GM03348 (cell line): Measurements from ENCODE around the gene ZNF491.
"Not testable (repeated sequence)": the region's sequence is repeated elsewhere in the genome, so short reads cannot be mapped to it uniquely, and the experiment has no call there.

Experiments
- DNase-seq: peaks from one replicate; pipeline ENCODE4 v3.0.0; 2012; ENCODE audit warnings: low spot score

Gene ZNF491

DNA sequence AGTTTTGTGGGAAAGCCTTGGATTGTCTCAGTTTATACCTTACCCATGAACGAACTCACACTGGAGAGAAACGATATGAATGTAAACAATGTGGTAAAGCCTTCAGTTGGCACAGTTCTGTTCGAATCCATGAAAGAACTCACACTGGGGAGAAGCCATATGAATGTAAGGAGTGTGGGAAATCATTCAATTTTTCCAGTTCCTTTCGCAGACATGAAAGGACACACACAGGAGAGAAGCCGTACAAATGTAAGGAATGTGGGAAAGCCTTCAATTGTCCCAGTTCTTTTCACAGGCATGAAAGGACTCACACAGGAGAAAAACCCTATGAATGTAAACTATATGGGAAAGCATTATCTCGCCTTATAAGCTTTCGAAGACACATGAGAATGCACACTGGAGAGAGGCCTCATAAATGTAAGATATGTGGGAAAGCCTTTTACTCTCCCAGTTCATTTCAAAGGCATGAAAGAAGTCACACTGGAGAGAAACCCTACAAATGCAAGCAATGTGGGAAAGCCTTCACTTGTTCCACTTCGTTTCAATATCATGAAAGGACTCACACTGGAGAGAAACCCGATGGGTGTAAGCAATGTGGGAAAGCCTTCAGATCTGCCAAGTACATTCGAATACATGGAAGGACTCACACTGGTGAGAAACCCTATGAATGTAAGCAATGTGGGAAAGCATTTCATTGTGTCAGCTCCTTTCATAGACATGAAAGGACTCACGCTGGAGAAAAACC is 8.2 kb downstream of the ZNF491 start:
- DNase-seq = no peak

DNA sequence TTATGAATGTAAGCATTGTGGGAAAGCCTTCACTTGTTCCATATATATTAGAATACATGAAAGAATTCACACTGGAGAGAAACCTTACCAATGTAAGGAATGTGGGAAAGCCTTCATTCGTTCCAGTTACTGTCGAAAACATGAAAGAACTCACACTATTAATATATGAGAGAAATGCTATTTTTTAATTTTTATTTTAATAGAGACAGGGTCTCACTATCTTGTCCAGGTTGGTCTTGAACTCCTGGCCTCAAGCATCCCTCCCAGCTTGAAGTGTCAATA is 8.7 kb downstream of the ZNF491 start:
- no peak for DNase-seq

DNA sequence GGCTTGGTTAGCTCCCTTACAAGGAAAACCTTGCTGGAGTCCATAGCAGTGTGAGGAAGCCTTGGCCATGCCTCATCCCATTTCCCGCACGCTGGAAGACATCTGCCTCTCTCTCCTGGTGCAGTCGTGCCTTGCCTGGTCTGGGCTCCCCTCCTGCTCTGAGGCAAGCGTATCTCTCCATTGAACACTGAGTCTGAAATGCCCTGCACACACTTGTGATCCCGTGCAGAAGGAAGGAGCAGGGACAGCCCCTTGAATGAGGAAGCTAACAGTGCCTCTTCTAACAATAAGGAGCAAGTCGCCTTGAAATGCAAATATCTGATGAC is 15.3 kb downstream of the ZNF491 start:
- DNase-seq = peak; percentile 43

DNA sequence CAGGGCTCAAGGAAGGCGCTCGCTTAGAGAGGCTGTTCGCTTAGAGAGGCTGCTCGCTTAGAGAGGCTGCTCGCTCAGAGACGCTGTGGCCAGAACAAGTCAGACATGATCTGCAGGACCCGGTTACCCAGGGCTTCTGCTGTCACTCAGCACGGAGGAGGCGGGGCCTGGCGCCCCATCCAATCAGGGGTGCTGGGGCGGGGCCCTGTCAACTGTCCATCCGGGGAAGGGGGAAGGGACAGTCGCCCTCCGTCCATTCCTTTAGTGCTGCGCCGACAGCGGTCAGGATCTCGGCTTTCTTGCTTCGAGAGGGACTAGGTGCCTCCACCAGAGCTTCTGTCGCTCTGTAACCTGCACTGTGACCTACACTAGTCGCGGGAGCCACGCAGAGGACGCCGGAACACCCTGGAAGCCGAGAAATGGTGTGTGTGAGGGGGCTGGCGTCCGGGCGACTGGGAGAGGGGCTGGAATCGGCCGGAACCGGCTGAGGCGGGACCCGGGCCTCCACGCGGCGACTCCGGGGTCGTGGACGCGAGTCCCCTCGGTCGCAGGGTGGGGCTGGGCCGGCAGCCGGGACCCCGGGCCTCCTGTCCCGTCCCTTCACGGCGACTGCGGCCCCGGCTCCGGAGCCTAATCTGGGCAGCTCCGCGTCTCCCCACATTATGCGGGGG is 15.8 kb downstream of the ZNF491 start, which contains the start of gene ZNF440:
ZNF440 (plus strand) TSS at position 245 of the 671 bp plus-strand sequence; CDS start at position 420, 175 bp downstream.
- DNase-seq = peak; percentile 99

DNA sequence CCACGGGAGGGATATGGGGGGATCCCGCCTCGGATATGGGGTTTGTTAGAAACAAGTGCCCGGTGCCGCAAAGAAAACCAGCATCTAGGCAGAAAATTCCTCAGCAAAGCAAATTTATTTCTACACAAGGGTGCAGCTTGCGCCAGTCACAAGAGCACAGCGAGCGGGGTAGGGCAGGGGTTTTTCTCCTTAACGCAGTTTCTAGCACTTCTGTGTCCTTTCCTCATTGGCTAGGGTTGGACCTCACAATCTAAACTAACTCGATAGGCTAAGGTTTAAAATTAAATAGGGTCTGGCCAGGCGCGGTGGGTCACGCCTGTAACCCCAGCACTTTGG is 16.3 kb downstream of the ZNF491 start:
- DNase-seq = no peak

DNA sequence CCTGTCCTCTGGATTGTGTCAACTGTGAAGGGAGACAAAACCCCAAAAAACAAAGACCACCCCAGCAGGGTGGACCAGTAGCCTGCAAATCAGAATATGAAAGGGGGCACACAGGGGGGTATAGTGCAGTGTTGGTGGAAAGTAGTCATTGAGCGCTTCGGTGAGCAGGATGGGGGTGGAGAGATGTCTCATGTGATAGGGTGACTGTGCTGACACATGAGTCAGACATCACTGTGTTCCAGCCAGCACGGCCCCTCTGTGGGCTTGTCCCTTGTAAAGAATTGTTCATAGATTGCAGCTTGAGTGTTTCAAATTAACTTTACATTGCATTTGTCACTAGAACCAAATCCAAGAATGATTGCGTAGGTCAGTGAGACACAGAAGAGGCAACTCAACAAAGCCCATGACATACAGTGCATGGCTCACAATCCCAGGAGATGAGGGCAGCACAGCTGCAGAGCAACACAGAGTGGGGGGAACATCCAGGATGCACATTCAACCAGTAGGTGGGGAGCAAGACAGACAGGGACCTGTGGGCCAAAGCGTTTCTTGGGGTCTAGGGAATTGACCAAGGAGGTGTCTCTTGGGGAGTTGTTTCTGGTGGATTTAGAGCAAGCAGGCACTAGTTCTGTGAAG is 23.3 kb downstream of the ZNF491 start:
- DNase-seq = peak; percentile 4

DNA sequence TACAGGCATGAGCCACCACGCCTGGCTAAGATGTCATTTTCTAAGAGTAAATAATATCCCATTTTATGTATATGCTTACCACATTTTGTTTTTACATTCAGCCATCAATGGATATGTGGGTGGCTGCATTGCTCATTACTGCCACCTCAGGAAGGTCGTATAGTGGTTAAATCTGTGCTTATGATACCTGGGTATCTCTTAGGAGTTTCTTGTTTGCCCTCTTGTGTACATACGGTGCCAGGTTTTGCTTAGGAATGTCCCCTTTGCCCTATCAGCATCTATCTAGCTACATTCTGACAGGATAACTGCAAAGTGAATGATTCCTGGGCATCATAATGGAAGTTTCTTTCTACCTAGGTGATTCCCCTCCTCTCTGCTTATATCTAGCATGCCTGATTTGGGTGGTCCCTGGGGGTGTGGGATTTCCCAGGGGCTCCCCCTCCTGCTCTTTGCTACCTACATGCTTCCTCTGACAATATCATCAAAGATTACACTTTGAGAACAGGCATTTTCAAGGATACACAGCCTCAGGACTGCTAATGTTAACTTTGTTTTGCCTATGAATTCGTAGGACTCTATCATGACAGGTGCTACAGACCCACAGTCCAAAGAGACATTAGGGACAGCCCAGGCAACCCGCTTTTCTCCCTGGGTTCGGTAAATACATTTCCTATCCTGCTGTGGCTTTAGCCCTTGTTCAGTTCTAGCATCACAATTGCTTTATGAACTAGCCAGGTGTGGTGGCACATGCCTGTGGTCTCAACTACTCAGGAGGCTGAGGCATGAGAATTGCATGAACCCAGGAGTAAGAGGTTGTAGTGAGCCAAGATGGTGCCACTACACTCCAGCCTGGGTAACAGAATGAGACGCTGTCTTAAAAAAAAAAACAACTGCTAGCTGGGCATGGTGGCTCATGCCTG is 30.9 kb downstream of the ZNF491 start:
- DNase-seq = not testable (repeated sequence)

DNA sequence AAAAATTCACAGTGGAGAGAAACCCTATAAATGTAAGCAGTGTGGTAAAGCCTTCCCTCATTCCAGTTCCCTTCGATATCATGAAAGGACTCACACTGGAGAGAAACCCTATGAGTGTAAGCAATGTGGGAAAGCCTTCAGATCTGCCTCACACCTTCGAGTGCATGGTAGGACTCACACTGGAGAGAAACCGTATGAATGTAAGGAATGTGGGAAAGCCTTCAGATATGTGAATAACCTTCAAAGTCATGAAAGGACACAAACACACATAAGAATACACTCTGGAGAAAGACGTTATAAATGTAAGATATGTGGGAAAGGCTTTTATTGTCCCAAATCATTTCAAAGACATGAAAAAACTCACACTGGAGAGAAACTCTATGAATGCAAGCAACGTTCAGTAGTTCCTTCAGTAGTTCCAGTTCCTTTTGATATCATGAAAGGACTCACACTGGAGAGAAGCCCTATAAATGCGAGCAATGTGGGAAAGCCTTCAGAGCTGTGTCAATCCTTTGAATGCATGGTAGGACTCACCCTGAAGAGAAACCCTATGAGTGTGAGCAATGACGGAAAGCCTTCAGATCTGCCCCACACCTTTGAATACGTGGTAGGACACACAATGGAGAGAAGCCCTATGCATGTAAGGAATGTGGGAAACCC is 34.1 kb downstream of the ZNF491 start:
- no peak for DNase-seq

DNA sequence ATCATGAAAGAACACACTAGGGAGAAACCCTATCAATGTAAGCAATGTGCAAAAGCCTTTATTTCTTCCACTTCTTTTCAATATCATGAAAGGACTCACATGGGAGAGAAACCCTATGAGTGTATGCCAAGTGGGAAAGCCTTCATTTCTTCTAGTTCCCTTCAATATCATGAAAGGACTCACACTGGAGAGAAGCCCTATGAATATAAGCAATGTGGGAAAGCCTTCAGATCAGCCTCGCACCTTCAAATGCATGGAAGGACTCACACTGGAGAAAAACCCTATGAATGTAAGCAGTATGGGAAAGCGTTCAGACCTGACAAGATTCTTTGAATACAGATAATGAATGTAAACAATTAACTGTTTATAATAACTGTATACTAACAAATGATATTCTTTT is 35.2 kb downstream of the ZNF491 start:
- DNase-seq = no peak

DNA sequence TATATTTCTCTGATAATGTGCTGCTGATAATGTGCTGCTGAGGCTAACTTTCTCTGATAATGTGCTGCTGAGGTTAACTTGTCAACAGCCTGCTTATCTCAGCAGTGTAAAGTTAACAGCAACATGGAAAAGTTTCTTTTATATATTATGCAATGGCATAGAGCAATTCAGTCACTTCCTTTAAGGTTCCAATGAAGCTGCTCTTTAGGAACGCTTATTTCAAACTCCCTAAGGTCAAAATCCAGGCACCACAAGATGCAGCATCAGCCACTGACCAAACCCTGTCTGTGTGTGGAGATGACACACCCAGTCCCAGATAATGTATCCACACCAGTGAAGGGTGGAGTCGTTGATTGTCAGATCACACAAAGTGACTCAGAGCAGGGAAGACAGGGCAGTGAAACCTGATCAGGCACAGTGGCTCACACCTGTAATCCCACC is 37.3 kb downstream of the ZNF491 start:
- not testable (repeated sequence) for DNase-seq

DNA sequence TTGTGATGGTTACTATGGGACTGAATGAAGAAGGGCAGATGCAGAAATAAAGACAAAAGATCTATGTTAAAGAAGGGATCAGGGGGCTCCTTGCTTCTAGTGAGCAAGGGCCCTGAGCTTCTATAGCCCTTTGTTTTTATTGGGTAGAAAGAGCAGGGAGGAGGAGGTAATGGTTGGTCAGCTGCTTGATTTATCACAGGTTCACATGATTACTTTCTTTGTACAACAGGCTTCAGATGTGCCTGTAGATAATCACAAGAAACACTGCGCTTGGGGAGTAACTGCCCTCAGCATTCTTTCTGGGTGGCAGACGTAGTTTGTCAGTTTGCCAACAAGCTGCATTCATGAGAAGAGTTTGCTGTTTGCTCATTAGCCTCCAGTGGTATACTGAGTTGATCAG is 45.4 kb downstream of the ZNF491 start:
- no peak for DNase-seq

DNA sequence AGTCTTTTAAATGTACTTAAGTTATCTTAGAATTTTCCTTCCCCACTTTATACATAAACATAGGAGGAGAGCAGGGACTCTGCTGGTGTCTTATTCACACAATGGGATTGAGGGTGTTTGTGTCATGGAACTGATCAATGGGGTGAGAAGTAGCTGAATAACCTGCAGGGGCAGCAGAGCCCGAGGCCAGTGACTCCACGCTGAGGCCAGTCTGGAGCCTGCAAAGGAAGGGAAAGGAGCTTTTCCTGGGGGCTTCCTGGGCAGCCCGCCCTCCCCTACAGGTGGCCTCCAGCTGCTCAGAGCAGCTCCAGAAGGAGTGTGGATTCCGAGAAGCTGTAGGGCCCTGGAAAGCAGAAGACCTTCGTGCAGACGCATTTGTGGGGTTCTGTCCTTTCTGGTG is 49.3 kb downstream of the ZNF491 start:
- DNase-seq = peak; percentile 9

DNA sequence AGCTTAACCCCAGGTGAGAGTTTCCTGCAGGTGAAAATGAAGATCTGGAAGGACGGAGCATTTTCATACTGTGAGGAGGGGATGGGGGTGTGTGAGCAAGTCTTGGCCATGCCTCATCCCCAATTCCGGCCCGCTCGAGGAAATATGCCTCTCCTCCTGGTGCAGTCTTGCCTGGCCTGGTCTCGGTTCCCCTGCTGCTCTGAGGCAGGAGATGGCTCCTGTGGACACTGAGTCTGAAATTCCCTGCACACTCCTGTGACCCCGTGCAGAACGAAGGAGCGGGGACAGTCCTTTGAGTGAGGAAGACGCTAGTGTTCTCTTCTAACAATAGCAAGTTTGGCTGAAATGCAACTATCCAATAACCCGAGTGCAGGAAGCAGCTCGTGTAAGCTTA is 49.9 kb downstream of the ZNF491 start:
- DNase-seq = peak; percentile 5

DNA sequence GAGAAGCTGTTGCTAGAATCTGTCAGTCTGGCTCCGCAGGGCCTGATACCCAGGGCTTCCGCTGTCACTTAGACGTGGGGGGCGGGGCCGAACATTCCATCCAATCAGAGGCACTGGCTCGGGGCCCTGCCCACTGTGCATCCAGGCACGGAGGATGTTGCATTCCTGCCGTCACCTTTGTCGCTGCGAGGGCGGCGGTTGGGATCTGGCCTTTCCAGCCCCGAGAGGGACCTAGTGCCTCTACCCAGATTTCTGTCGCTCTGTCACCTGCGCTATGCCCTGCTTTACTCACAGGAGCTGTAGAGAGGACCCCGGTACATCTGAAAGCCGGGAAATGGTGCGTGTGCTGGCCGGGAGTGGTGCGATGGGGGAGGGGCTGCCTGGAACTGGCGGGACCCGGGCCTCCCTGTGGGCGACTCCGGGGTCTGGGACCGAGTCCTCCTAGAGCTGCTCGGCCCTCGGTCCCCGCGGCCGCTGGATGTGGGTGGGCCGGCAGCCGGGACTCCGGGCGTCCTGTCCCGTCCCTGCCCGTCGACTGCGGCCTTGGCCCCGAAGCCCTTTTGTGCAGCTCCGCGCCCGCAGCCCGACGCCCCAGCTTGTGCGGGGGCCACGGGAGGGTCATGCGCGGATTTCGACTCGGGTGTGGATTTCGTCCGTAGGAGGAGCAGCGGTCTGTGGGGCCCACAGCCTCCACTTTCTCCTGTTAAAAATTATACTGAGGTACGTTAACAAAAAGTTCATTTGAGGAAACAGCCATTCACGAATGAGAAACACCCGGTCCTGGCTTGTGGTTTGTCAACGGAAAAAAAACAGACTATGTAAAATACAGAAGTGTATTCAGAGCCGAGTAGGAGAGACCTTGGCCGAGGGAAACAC is 50.5 kb downstream of the ZNF491 start, which contains the start of gene ZNF439:
ZNF439 (plus strand) TSS at position 133 of the 876 bp plus-strand sequence; CDS start at position 275, 142 bp downstream.
- peak; percentile 96 for DNase-seq

DNA sequence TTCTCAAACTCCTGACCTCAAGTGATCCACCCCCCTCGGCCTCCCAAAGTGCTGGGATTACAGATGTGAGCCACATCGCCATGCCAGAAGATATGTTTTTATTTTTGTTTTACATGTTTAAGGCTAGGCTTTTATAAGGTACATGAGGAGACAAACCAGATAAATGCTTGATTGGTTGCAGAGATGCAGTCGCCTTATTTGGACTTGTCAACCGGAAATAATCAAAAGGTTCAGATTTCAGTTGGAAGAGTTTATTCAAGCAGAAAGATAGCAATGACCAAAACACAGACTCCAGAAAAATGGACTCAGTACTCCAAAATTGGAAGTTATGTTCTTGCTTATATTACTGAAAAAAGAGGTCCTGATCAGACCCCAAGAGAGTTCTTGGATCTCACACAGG is 52.0 kb downstream of the ZNF491 start:
- not testable (repeated sequence) for DNase-seq

DNA sequence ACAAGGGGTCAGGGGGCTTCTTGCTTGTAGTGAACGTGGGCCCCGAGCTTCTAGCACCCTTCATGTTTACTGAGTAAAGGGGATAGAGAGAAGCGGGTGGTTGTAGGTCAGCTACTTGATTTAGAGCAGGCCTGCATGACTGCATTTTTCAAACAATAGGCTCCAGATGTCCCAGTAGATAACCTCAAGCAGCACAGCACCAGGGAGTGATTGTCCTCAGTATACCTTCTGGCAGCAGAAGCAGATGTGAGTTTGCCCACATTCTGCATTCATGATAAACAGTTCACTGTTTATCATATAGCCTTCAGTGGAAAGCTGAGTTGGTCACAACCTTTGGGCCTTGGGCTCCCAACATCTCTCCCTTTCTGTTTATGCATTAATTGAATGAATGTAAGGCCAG is 55.0 kb downstream of the ZNF491 start:
- DNase-seq = no peak

DNA sequence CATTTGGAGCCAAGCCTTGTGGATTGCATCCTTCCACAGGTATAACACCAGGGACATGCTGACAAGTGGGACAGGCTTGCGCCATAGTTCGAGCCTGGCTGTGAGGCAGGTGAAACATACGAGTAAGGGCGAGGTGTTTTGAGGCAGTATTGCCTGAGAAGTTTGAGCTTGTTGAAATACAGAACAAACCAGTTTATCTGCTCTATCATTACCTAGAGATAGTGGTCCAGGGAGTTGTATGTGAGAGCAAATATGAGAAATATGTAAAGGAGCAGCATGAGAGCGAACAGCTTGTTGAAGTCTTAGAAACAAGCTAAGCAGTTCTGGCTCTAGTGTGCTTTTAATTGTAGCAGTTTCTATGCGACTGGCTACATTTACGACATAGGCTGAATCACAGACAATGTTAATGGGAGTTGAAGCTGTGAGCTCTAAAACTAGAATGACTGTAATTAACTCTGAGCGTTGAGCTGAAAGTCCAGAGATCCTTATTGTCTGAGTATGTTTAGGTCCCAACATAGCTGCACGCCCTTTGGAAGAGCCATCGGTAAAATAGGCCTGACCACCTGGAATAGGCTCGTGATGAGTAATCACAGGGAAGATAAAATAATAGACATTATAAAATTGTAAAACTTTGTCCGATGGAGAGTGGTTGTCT is 58.4 kb downstream of the ZNF491 start:
- DNase-seq = no peak
